ENCODE measurements around the gene TMEM175.
A peak's percentile ranks its signal among the peaks of the same experiment; 100 is the strongest.
"Not testable (repeated sequence)": the region's sequence is repeated elsewhere in the genome, so short reads cannot be mapped to it uniquely, and the experiment has no call there.

Gene TMEM175

GRCh38 chr4:907103-907400, 25.2 kb upstream of the TMEM175 start:
- H3K4me1 Mint-ChIP-seq (ENCODE audit: low read depth), result no peaks in the 10 kb centered on the region
- no peak overlapping the region for H3K4me3 Mint-ChIP-seq
- no peak overlapping the region for H3K27ac Mint-ChIP-seq
- H3K36me3 Mint-ChIP-seq (ENCODE audit: low read depth), result peaks cover 35% of the 10 kb centered on the region
- no peaks in the 10 kb centered on the region for H3K27me3 Mint-ChIP-seq
- peaks cover 4% of the 10 kb centered on the region for H3K9me3 Mint-ChIP-seq

DNA sequence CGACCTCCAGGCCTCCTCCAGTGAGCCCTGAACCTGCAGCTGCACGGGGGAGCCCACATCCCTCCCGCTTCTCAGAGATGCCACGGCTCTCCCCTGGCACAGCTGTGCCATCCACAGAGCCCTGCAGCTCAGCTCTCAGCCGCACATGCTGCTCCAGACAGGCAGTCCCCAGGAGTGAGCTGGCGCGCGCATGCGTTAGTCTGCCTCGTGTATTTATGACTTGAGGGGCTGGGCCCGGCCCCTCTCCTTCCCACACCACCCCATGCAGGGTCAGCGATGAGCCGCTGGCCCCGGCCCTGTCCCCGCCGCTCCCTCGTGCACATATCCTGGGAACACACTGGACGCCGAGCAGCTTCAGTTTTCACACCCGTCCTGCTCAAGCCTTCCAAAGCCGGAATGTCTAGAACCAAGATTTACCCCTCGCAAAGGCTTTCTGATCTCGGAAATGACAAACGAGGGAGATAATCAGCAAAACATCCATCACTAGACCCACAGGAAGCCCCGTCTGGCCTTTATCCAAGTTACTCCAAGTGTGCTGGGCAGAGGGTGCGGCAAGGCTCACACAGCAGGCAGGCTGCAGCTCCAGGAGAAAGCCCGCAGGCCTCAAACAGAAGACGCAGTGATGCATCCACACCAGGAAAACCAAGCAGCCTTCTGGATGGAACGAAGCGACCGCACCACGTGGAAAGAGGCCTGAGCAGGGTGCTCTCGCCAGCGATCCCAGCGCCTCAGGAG, 24.4 kb upstream of the TMEM175 start:
- Mint-ChIP-seq H3K9me3 (peaks cover 4% of the 10 kb centered on the region), H3K27me3 (no peaks in the 10 kb centered on the region), H3K4me3 (no peak overlapping the region), H3K36me3 (ENCODE audit: low read depth) (peaks cover 35% of the 10 kb centered on the region), H3K4me1 (ENCODE audit: low read depth) (no peaks in the 10 kb centered on the region), H3K27ac (no peak overlapping the region)

DNA sequence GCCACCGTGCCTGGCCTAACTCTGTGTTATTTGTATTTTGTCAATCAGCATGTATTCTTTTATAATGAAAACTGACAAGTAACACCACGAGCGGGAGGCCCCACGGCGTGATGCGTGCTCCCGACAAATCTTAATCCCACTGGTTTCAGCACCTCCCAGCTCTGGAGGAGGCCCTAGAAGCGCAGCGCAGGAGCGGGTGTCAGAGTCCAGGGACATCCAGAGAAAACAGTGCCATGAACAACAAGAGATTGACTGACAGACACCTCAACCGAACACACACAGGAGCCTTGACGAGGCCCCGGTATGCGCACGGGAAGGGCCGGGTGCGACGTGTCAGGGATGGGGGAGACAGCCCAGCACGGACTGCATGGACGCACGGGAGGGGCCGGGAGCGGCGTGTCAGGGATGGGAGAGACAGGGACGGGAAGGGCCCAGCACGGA, 23.1 kb upstream of the TMEM175 start:
- H3K36me3 Mint-ChIP-seq (ENCODE audit: low read depth), result peaks cover 35% of the 10 kb centered on the region

DNA sequence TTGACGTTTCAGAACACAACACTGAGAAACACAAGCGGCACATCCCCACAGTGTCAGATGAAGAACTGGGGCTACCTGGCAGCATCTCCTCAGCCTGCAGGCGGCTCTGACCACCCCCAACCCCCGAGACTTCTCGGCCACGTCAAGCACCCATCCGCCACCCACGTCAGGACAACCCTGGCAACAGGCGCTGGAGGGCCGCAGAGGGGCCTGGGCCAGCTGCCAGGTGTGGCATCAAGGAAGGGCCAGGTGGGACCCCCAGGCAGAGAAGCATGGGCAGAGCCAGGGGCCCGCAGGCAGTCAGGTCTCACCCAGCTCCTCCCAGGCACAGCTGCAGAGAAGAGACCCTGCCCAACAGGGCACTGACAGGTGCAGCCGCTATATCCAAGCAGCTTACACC, 22.4 kb upstream of the TMEM175 start:
- H3K36me3 Mint-ChIP-seq (ENCODE audit: low read depth), result peaks cover 33% of the 10 kb centered on the region
- H3K4me3 Mint-ChIP-seq, result no peak overlapping the region
- H3K27ac Mint-ChIP-seq, result no peak overlapping the region
- no peaks in the 10 kb centered on the region for H3K4me1 Mint-ChIP-seq (ENCODE audit: low read depth)
- H3K9me3 Mint-ChIP-seq, result peaks cover 4% of the 10 kb centered on the region
- H3K27me3 Mint-ChIP-seq, result no peaks in the 10 kb centered on the region

More for the DNA sequence above, 23.1 kb upstream of the TMEM175 start:
- no peak overlapping the region for H3K27ac Mint-ChIP-seq
- H3K27me3 Mint-ChIP-seq, result no peaks in the 10 kb centered on the region
- peaks cover 4% of the 10 kb centered on the region for H3K9me3 Mint-ChIP-seq
- no peak overlapping the region for H3K4me3 Mint-ChIP-seq
- H3K4me1 Mint-ChIP-seq (ENCODE audit: low read depth), result no peaks in the 10 kb centered on the region

GRCh38 chr4:910366-911091, 21.7 kb upstream of the TMEM175 start:
- H3K27me3 Mint-ChIP-seq, result no peaks in the 10 kb centered on the region
- H3K4me3 Mint-ChIP-seq, result no peak overlapping the region
- H3K9me3 Mint-ChIP-seq, result peaks cover 4% of the 10 kb centered on the region
- H3K36me3 Mint-ChIP-seq (ENCODE audit: low read depth), result peaks cover 27% of the 10 kb centered on the region
- no peak overlapping the region for H3K27ac Mint-ChIP-seq
- peaks cover 7% of the 10 kb centered on the region for H3K4me1 Mint-ChIP-seq (ENCODE audit: low read depth)

DNA sequence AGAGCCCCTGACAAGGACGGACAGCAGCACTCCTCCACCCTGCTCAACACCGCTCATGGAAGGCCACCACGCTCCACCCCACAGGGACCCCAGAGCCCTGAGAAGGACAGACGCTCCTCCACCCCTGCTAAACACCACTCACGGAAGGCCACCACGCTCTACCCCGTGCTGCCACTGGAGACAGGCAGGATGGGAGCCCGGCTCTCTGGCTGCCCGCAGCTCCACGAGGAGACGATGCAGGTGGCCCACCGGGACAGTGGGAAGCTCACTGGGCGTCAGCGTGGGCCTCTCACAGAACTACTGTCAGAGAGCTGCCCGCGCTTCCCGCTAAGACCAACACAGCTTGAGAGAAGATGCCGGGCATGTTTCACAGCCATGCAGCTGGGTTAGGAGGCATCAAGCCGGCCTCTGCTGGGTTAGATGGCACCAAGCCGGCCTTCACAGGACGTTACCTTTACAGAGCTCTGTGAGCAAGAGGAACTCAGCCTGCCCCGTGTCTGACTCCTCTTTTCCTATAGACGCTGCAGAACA, 21.0 kb upstream of the TMEM175 start:
- Mint-ChIP-seq H3K36me3 (ENCODE audit: low read depth) (peaks cover 24% of the 10 kb centered on the region), H3K4me1 (ENCODE audit: low read depth) (peaks cover 14% of the 10 kb centered on the region), H3K4me3 (no peak overlapping the region), H3K27me3 (no peaks in the 10 kb centered on the region), H3K9me3 (peaks cover 4% of the 10 kb centered on the region), H3K27ac (no peak overlapping the region)

DNA sequence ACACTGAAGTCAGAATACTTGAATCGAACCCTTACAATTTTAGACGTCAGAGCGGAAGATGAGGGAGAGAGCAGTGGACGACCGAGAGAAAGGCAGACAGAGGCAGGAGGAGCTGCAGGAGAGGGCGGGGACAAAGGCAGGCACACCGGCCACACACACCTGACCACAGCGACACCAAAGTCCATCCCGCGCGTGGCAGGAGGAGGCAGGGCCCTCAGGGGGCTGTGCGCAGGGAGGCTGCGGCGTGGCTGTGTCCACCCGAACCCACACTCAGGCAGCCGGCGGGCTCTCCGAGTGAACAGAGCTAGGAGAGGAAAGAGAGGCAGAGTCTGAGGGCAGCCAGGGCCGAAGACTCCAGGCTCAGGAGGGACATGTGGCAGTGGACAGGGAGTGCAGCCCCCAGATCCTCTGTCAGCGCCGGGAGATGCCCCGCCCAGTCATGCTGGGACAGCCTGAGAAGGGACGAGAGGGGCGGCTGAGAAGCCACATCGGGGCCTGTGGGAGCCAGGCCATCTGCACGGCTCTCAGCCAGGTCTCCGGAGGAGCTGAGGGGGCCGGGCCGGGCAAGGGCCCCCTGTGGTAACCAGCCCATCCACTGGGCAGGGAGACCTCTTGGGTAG, 20.3 kb upstream of the TMEM175 start:
- H3K27ac Mint-ChIP-seq, result no peak overlapping the region

DNA sequence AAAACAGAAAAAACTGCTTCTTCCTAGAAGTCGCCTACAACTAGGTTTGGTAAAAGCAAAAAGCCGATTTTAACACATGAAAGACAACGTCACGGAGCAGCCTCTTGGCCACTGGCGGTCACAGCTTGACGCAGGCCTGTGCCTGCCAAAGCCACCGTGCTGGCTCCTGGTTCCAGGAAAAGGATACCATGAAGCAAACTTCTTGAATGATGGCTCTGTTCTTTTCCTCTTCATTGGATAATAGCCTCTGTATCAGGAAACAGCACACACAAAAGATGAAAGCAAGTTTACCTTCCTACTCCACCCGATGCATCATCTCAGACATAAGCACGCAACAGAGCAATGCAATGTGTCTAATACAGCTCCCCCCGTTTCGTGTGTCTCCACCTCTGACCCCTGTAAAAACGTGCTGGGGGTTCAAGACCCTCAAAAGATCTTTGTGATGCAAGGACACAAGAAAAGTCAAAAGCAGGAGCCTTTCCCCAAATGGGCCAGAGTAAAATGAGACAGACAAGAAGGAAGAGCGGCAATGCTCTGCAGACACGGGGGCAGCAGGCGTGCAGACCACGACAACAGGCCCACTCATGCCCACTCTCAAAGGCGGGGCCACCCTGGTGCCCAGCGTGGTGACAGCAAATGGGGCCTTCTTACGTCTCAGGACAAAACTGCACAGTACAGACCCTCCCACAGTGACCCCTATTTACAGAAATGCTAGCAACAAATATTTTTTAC, 19.5 kb upstream of the TMEM175 start:
- Mint-ChIP-seq H3K4me3 (no peak overlapping the region), H3K27ac (no peak overlapping the region), H3K36me3 (ENCODE audit: low read depth) (peaks cover 24% of the 10 kb centered on the region), H3K4me1 (ENCODE audit: low read depth) (peaks cover 27% of the 10 kb centered on the region), H3K27me3 (no peaks in the 10 kb centered on the region), H3K9me3 (peaks cover 2% of the 10 kb centered on the region)

More for the DNA sequence above, 20.3 kb upstream of the TMEM175 start:
- peaks cover 21% of the 10 kb centered on the region for H3K4me1 Mint-ChIP-seq (ENCODE audit: low read depth)
- H3K27me3 Mint-ChIP-seq, result no peaks in the 10 kb centered on the region
- H3K4me3 Mint-ChIP-seq, result no peak overlapping the region
- H3K36me3 Mint-ChIP-seq (ENCODE audit: low read depth), result peaks cover 18% of the 10 kb centered on the region
- H3K9me3 Mint-ChIP-seq, result no peaks in the 10 kb centered on the region

GRCh38 chr4:913280-913618, 19.0 kb upstream of the TMEM175 start:
- Mint-ChIP-seq H3K36me3 (ENCODE audit: low read depth) (peaks cover 30% of the 10 kb centered on the region), H3K9me3 (peaks cover 5% of the 10 kb centered on the region), H3K4me1 (ENCODE audit: low read depth) (peaks cover 33% of the 10 kb centered on the region), H3K4me3 (no peak overlapping the region), H3K27me3 (no peaks in the 10 kb centered on the region), H3K27ac (no peak overlapping the region)

DNA sequence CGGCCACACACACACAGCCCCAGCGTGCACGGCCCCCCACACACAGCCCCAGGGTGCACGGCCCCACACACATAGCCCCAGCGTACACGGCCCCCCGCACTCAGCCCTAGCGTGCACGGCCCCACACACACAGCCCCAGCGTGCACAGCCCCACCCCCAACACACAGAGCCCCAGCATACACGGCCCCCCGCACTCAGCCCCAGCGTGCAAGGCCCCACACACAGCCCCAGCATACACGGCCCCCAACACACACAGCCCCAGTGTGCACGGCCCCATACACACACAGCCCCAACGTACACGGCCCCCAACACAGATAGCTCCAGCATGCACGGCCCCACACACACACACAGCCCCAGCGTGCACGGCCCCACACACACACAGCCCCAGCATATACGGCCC, 17.7 kb upstream of the TMEM175 start:
- peaks cover 40% of the 10 kb centered on the region for H3K4me1 Mint-ChIP-seq (ENCODE audit: low read depth)
- no peak overlapping the region for H3K4me3 Mint-ChIP-seq
- peaks cover 27% of the 10 kb centered on the region for H3K36me3 Mint-ChIP-seq (ENCODE audit: low read depth)
- peaks cover 9% of the 10 kb centered on the region for H3K9me3 Mint-ChIP-seq
- no peak overlapping the region for H3K27ac Mint-ChIP-seq
- H3K27me3 Mint-ChIP-seq, result no peaks in the 10 kb centered on the region

GRCh38 chr4:915041-915474, 17.2 kb upstream of the TMEM175 start:
- Mint-ChIP-seq H3K4me1 (ENCODE audit: low read depth) (peaks cover 44% of the 10 kb centered on the region), H3K4me3 (peak overlapping the region; percentile 49), H3K27ac (peak overlapping the region; percentile 45), H3K9me3 (peaks cover 11% of the 10 kb centered on the region), H3K36me3 (ENCODE audit: low read depth) (peaks cover 29% of the 10 kb centered on the region), H3K27me3 (no peaks in the 10 kb centered on the region)

GRCh38 chr4:915595-915994, 16.7 kb upstream of the TMEM175 start:
- H3K4me1 Mint-ChIP-seq (ENCODE audit: low read depth), result peaks cover 48% of the 10 kb centered on the region
- H3K4me3 Mint-ChIP-seq, result peak overlapping the region; percentile 49
- H3K36me3 Mint-ChIP-seq (ENCODE audit: low read depth), result peaks cover 32% of the 10 kb centered on the region
- no peak overlapping the region for H3K27ac Mint-ChIP-seq
- H3K27me3 Mint-ChIP-seq, result no peaks in the 10 kb centered on the region
- peaks cover 11% of the 10 kb centered on the region for H3K9me3 Mint-ChIP-seq

GRCh38 chr4:917466-917865, 14.8 kb upstream of the TMEM175 start:
- peaks cover 66% of the 10 kb centered on the region for H3K4me1 Mint-ChIP-seq (ENCODE audit: low read depth)
- H3K4me3 Mint-ChIP-seq, result no peak overlapping the region
- peaks cover 39% of the 10 kb centered on the region for H3K36me3 Mint-ChIP-seq (ENCODE audit: low read depth)
- no peaks in the 10 kb centered on the region for H3K27me3 Mint-ChIP-seq
- H3K9me3 Mint-ChIP-seq, result peaks cover 11% of the 10 kb centered on the region
- peak overlapping the region; percentile 46 for H3K27ac Mint-ChIP-seq

DNA sequence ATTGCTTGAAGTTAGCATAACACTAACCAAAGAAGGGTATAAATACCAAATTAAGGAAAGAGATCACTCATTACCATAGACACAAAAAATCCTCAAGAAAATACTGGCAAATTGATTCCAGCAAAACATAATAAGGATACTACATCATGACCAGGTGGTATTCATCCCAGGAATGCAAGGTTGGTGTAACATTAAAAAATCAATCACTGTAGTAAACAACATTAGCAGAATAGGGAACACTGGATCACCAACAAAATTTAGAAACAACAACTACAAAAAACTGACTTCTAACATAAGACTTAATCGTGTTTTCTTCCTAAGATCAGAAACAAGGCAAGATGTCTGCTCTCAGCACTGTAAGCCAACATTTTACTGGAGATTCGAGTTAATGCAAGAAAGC, 14.3 kb upstream of the TMEM175 start:
- no peak overlapping the region for H3K4me3 Mint-ChIP-seq
- peaks cover 72% of the 10 kb centered on the region for H3K4me1 Mint-ChIP-seq (ENCODE audit: low read depth)
- H3K27ac Mint-ChIP-seq, result no peak overlapping the region
- H3K36me3 Mint-ChIP-seq (ENCODE audit: low read depth), result peaks cover 42% of the 10 kb centered on the region
- H3K27me3 Mint-ChIP-seq, result no peaks in the 10 kb centered on the region
- H3K9me3 Mint-ChIP-seq, result peaks cover 11% of the 10 kb centered on the region

DNA sequence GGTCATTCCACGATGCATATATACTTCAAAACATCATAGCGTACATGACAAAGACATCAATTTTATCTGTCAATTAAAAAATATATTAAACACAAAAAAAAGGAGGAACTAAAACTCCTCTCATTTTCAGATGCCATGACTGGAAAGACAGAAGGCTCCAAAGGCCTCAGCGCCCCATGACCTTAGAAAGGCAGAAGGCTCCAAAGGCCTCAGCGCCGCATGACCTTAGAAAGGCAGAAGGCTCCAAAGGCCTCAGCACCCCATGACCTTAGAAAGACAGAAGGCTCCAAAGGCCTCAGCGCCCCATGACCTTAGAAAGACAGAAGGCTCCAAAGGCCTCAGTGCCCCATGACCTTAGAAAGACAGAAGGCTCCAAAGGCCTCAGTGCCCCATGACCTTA, 13.7 kb upstream of the TMEM175 start:
- not testable (repeated sequence) for H3K27ac Mint-ChIP-seq, H3K27me3 Mint-ChIP-seq, H3K4me3 Mint-ChIP-seq
- peaks cover 11% of the 10 kb centered on the region for H3K9me3 Mint-ChIP-seq
- H3K36me3 Mint-ChIP-seq (ENCODE audit: low read depth), result peaks cover 42% of the 10 kb centered on the region
- H3K4me1 Mint-ChIP-seq (ENCODE audit: low read depth), result peaks cover 78% of the 10 kb centered on the region
